Measurements from ENCODE around the gene PPP1R9B. TPM values are rescaled to one million over a fixed set of nuclear protein-coding genes. Genes with fewer than 3 reads are reported as not detected.

The PPP1R9B gene
- total and polyA plus RNA-seq, 2 donors = 26.8 to 47.9 TPM

GRCh38 chr17:50128441-50129352, 21.8 kb downstream of the PPP1R9B start:
- peak overlapping the region in 1 of 2 donors; percentile 46 for H3K4me3 ChIP-seq (ENCODE audit: low read length in 2 of 2)
- peaks cover 0 to 2% of the 10 kb centered on the region in 2 donors for H3K36me3 ChIP-seq (ENCODE audit: control insufficient read depth in 2 of 2, insufficient read depth in 2 of 2, low read length in 1 of 2)
- no peak for DNase-seq (ENCODE audit: low read depth in 6 of 9, low spot score in 9 of 9)
- no peak overlapping the region for H3K27ac ChIP-seq (ENCODE audit: low read depth in 1 of 2, low read length in 1 of 2)
- peaks cover 38 to 72% of the 10 kb centered on the region in 2 donors for H3K27me3 ChIP-seq (ENCODE audit: control insufficient read depth in 2 of 2, insufficient read depth in 1 of 2, low read length in 1 of 2)
- peaks cover 0 to 13% of the 10 kb centered on the region in 2 donors for H3K4me1 ChIP-seq (ENCODE audit: control insufficient read depth in 2 of 2, insufficient read depth in 2 of 2, low read length in 2 of 2)
- 9% methylated on average over 32 of the region's 32 CpGs for WGBS
- H3K9me3 ChIP-seq (ENCODE audit: control insufficient read depth in 2 of 2, insufficient read depth in 1 of 2, low read length in 1 of 2) = peaks cover 0 to 6% of the 10 kb centered on the region in 2 donors

- Histone ChIP-seq H3K9me3 (ENCODE audit: control insufficient read depth in 2 of 2, insufficient read depth in 1 of 2, low read length in 1 of 2) (peaks cover 0 to 6% of the 10 kb centered on the region in 2 donors), H3K27me3 (ENCODE audit: control insufficient read depth in 2 of 2, insufficient read depth in 1 of 2, low read length in 1 of 2) (peaks cover 40 to 78% of the 10 kb centered on the region in 2 donors), H3K27ac (ENCODE audit: low read depth in 1 of 2, low read length in 1 of 2) (no peak overlapping the region), H3K36me3 (ENCODE audit: control insufficient read depth in 2 of 2, insufficient read depth in 2 of 2, low read length in 1 of 2) (no peaks in the 10 kb centered on the region), H3K4me3 (ENCODE audit: low read length in 2 of 2) (no peak overlapping the region), H3K4me1 (ENCODE audit: control insufficient read depth in 2 of 2, insufficient read depth in 2 of 2, low read length in 2 of 2) (peaks cover 0 to 13% of the 10 kb centered on the region in 2 donors)
- 17% methylated on average over 6 of the region's 6 CpGs for WGBS
- DNase-seq (ENCODE audit: low read depth in 6 of 9, low spot score in 9 of 9) = no peak
Observed at GRCh38 chr17:50127697-50128361, 22.6 kb downstream of the PPP1R9B start.

GRCh38 chr17:50125420-50125997, 25.0 kb downstream of the PPP1R9B start:
- Histone ChIP-seq H3K36me3 (ENCODE audit: control insufficient read depth in 2 of 2, insufficient read depth in 2 of 2, low read length in 1 of 2) (no peaks in the 10 kb centered on the region), H3K27ac (ENCODE audit: low read depth in 1 of 2, low read length in 1 of 2) (no peak overlapping the region), H3K9me3 (ENCODE audit: control insufficient read depth in 2 of 2, insufficient read depth in 1 of 2, low read length in 1 of 2) (peaks cover 0 to 6% of the 10 kb centered on the region in 2 donors), H3K27me3 (ENCODE audit: control insufficient read depth in 2 of 2, insufficient read depth in 1 of 2, low read length in 1 of 2) (peaks cover 33 to 70% of the 10 kb centered on the region in 2 donors), H3K4me1 (ENCODE audit: control insufficient read depth in 2 of 2, insufficient read depth in 2 of 2, low read length in 2 of 2) (peaks cover 0 to 9% of the 10 kb centered on the region in 2 donors), H3K4me3 (ENCODE audit: low read length in 2 of 2) (no peak overlapping the region)
- no peak for DNase-seq (ENCODE audit: low read depth in 6 of 9, low spot score in 9 of 9)
- WGBS = 99% methylated on average over 4 of the region's 4 CpGs

GRCh38 chr17:50123649-50124349, 26.7 kb downstream of the PPP1R9B start:
- H3K27me3 ChIP-seq (ENCODE audit: control insufficient read depth in 2 of 2, insufficient read depth in 1 of 2, low read length in 1 of 2) = peaks cover 26 to 67% of the 10 kb centered on the region in 2 donors
- no peak overlapping the region for H3K27ac ChIP-seq (ENCODE audit: low read depth in 1 of 2, low read length in 1 of 2)
- DNase-seq (ENCODE audit: low read depth in 6 of 9, low spot score in 9 of 9) = no peak
- H3K4me1 ChIP-seq (ENCODE audit: control insufficient read depth in 2 of 2, insufficient read depth in 2 of 2, low read length in 2 of 2) = peaks cover 0 to 5% of the 10 kb centered on the region in 2 donors
- H3K4me3 ChIP-seq (ENCODE audit: low read length in 2 of 2) = no peak overlapping the region
- no peaks in the 10 kb centered on the region for H3K36me3 ChIP-seq (ENCODE audit: control insufficient read depth in 2 of 2, insufficient read depth in 2 of 2, low read length in 1 of 2)
- 91% methylated on average over 12 of the region's 12 CpGs for WGBS
- peaks cover 0 to 5% of the 10 kb centered on the region in 2 donors for H3K9me3 ChIP-seq (ENCODE audit: control insufficient read depth in 2 of 2, insufficient read depth in 1 of 2, low read length in 1 of 2)

GRCh38 chr17:50122945-50123344, 27.5 kb downstream of the PPP1R9B start:
- Histone ChIP-seq H3K27ac (ENCODE audit: low read depth in 1 of 2, low read length in 1 of 2) (no peak overlapping the region), H3K27me3 (ENCODE audit: control insufficient read depth in 2 of 2, insufficient read depth in 1 of 2, low read length in 1 of 2) (peaks cover 23 to 67% of the 10 kb centered on the region in 2 donors), H3K9me3 (ENCODE audit: control insufficient read depth in 2 of 2, insufficient read depth in 1 of 2, low read length in 1 of 2) (no peaks in the 10 kb centered on the region), H3K4me1 (ENCODE audit: control insufficient read depth in 2 of 2, insufficient read depth in 2 of 2, low read length in 2 of 2) (no peaks in the 10 kb centered on the region), H3K4me3 (ENCODE audit: low read length in 2 of 2) (no peak overlapping the region), H3K36me3 (ENCODE audit: control insufficient read depth in 2 of 2, insufficient read depth in 2 of 2, low read length in 1 of 2) (no peaks in the 10 kb centered on the region)
- 96% methylated on average over 3 of the region's 3 CpGs for WGBS
- DNase-seq (ENCODE audit: low read depth in 6 of 9, low spot score in 9 of 9) = no peak

GRCh38 chr17:50120475-50121253, 29.8 kb downstream of the PPP1R9B start:
- peaks cover 28 to 68% of the 10 kb centered on the region in 2 donors for H3K27me3 ChIP-seq (ENCODE audit: control insufficient read depth in 2 of 2, insufficient read depth in 1 of 2, low read length in 1 of 2)
- 95% methylated on average over 7 of the region's 7 CpGs for WGBS
- DNase-seq (ENCODE audit: low read depth in 6 of 9, low spot score in 9 of 9) = no peak
- H3K9me3 ChIP-seq (ENCODE audit: control insufficient read depth in 2 of 2, insufficient read depth in 1 of 2, low read length in 1 of 2) = peaks cover 0 to 1% of the 10 kb centered on the region in 2 donors
- no peak overlapping the region for H3K4me3 ChIP-seq (ENCODE audit: low read length in 2 of 2)
- peaks cover 2 to 4% of the 10 kb centered on the region in 2 donors for H3K4me1 ChIP-seq (ENCODE audit: control insufficient read depth in 2 of 2, insufficient read depth in 2 of 2, low read length in 2 of 2)
- no peaks in the 10 kb centered on the region for H3K36me3 ChIP-seq (ENCODE audit: control insufficient read depth in 2 of 2, insufficient read depth in 2 of 2, low read length in 1 of 2)
- H3K27ac ChIP-seq (ENCODE audit: low read depth in 1 of 2, low read length in 1 of 2) = no peak overlapping the region

GRCh38 chr17:50118828-50119218, 31.7 kb downstream of the PPP1R9B start:
- no peak overlapping the region for H3K27ac ChIP-seq (ENCODE audit: low read depth in 1 of 2, low read length in 1 of 2)
- H3K9me3 ChIP-seq (ENCODE audit: control insufficient read depth in 2 of 2, insufficient read depth in 1 of 2, low read length in 1 of 2) = peaks cover 0 to 1% of the 10 kb centered on the region in 2 donors
- no peak overlapping the region for H3K4me3 ChIP-seq (ENCODE audit: low read length in 2 of 2)
- no peak for DNase-seq (ENCODE audit: low read depth in 6 of 9, low spot score in 9 of 9)
- H3K36me3 ChIP-seq (ENCODE audit: control insufficient read depth in 2 of 2, insufficient read depth in 2 of 2, low read length in 1 of 2) = no peaks in the 10 kb centered on the region
- 96% methylated on average over 4 of the region's 4 CpGs for WGBS
- H3K4me1 ChIP-seq (ENCODE audit: control insufficient read depth in 2 of 2, insufficient read depth in 2 of 2, low read length in 2 of 2) = peaks cover 2 to 4% of the 10 kb centered on the region in 2 donors
- H3K27me3 ChIP-seq (ENCODE audit: control insufficient read depth in 2 of 2, insufficient read depth in 1 of 2, low read length in 1 of 2) = peaks cover 30 to 70% of the 10 kb centered on the region in 2 donors
